ENCODE measurements around the gene DRICH1.
"Not testable (repeated sequence)": the region's sequence is repeated elsewhere in the genome, so short reads cannot be mapped to it uniquely, and the experiment has no call there.

The DRICH1 gene

GRCh38 chr22:23565305-23565914 is 66.7 kb downstream of the DRICH1 start:
- no peak for DNase-seq

GRCh38 chr22:23564276-23564675 is 67.8 kb downstream of the DRICH1 start:
- no peak for DNase-seq

- no peak for DNase-seq
These were observed 69.0 kb downstream of the DRICH1 start for GRCh38 chr22:23563111-23563510.

GRCh38 chr22:23562186-23562585 is 69.9 kb downstream of the DRICH1 start:
- DNase-seq, result no peak

- not testable (repeated sequence) for DNase-seq
These were observed 71.1 kb downstream of the DRICH1 start for GRCh38 chr22:23561025-23561510.

- not testable (repeated sequence) for DNase-seq
These were observed 71.9 kb downstream of the DRICH1 start for GRCh38 chr22:23560215-23560614.

All from NCI-H510A (cell line).